ENCODE measurements around the gene FGD3. TPM values are rescaled to one million over a fixed set of nuclear protein-coding genes. Genes with fewer than 3 reads are reported as not detected.

The FGD3 gene
- total and polyA plus RNA-seq, 9 of the 15 experiments (the other 6 are each of a cell fraction or from before 2014, with no cell fraction given): 0.07 to 1.3 (median 0.29) TPM

DNA sequence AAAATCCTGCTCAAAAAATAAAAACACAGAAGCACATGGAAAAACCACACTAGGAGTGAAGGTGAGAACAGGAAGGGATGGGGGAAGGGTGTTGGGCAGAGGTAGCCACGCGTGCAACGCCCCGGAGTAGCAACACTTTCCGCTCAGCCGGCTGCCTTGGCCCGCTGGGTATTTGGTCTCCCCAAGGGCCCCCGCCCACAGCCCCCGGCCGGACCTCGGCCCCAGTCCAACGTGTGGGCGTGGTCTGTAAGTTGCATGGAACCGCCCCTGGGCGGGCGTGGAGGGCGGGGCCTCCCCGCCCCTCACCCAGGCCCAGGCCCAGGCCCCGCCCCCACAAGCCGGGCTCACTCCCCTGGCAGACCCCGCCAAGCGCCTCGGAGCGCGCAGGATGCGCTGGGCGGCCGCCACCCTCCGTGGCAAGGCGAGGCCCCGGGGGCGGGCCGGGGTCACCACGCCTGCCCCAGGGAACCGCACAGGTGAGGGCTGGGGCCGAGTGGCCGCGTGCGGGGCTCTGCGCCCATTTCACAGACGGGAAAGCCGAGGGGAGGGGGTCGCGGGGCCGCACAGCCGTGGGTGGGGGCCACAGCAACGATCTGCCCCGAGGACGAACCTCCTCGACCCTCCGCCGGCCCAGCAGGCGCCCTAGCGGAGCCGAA, 111.2 kb downstream of the FGD3 start, which contains the start of gene SUSD3 (continued):
- TF ChIP-seq, protein P1, sequence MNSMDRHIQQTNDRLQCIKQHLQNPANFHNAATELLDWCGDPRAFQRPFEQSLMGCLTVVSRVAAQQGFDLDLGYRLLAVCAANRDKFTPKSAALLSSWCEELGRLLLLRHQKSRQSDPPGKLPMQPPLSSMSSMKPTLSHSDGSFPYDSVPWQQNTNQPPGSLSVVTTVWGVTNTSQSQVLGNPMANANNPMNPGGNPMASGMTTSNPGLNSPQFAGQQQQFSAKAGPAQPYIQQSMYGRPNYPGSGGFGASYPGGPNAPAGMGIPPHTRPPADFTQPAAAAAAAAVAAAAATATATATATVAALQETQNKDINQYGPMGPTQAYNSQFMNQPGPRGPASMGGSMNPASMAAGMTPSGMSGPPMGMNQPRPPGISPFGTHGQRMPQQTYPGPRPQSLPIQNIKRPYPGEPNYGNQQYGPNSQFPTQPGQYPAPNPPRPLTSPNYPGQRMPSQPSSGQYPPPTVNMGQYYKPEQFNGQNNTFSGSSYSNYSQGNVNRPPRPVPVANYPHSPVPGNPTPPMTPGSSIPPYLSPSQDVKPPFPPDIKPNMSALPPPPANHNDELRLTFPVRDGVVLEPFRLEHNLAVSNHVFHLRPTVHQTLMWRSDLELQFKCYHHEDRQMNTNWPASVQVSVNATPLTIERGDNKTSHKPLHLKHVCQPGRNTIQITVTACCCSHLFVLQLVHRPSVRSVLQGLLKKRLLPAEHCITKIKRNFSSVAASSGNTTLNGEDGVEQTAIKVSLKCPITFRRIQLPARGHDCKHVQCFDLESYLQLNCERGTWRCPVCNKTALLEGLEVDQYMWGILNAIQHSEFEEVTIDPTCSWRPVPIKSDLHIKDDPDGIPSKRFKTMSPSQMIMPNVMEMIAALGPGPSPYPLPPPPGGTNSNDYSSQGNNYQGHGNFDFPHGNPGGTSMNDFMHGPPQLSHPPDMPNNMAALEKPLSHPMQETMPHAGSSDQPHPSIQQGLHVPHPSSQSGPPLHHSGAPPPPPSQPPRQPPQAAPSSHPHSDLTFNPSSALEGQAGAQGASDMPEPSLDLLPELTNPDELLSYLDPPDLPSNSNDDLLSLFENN (IDR thresholded peaks at IDR 0.05; ENCODE audit: low read depth in 2 of 2, low read length in 2 of 2): no peak
- TF ChIP-seq, protein P2, sequence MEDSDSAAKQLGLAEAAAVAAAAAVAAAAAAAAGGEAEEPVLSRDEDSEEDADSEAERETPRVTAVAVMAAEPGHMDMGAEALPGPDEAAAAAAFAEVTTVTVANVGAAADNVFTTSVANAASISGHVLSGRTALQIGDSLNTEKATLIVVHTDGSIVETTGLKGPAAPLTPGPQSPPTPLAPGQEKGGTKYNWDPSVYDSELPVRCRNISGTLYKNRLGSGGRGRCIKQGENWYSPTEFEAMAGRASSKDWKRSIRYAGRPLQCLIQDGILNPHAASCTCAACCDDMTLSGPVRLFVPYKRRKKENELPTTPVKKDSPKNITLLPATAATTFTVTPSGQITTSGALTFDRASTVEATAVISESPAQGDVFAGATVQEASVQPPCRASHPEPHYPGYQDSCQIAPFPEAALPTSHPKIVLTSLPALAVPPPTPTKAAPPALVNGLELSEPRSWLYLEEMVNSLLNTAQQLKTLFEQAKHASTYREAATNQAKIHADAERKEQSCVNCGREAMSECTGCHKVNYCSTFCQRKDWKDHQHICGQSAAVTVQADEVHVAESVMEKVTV (CRISPR knock-in tag; IDR thresholded peaks at IDR 0.05): no peak
- TF ChIP-seq L3MBTL2 (IDR thresholded peaks at IDR 0.05): peak; percentile 64
- TF ChIP-seq, protein P3, sequence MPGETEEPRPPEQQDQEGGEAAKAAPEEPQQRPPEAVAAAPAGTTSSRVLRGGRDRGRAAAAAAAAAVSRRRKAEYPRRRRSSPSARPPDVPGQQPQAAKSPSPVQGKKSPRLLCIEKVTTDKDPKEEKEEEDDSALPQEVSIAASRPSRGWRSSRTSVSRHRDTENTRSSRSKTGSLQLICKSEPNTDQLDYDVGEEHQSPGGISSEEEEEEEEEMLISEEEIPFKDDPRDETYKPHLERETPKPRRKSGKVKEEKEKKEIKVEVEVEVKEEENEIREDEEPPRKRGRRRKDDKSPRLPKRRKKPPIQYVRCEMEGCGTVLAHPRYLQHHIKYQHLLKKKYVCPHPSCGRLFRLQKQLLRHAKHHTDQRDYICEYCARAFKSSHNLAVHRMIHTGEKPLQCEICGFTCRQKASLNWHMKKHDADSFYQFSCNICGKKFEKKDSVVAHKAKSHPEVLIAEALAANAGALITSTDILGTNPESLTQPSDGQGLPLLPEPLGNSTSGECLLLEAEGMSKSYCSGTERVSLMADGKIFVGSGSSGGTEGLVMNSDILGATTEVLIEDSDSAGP (CRISPR knock-in tag; IDR thresholded peaks at IDR 0.05): no peak
- TF ChIP-seq ZNF311 (CRISPR knock-in tag; IDR thresholded peaks at IDR 0.05): no peak
- TF ChIP-seq, protein P4, sequence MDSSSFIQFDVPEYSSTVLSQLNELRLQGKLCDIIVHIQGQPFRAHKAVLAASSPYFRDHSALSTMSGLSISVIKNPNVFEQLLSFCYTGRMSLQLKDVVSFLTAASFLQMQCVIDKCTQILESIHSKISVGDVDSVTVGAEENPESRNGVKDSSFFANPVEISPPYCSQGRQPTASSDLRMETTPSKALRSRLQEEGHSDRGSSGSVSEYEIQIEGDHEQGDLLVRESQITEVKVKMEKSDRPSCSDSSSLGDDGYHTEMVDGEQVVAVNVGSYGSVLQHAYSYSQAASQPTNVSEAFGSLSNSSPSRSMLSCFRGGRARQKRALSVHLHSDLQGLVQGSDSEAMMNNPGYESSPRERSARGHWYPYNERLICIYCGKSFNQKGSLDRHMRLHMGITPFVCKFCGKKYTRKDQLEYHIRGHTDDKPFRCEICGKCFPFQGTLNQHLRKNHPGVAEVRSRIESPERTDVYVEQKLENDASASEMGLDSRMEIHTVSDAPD (CRISPR knock-in tag; IDR thresholded peaks at IDR 0.05): no peak
- no peak for TF ChIP-seq SIX5 (IDR thresholded peaks at IDR 0.05; ENCODE audit: borderline replicate concordance in 1 of 2, insufficient read depth in 1 of 2, low read depth in 1 of 2, low read length in 2 of 2)
- TF ChIP-seq, protein P5, sequence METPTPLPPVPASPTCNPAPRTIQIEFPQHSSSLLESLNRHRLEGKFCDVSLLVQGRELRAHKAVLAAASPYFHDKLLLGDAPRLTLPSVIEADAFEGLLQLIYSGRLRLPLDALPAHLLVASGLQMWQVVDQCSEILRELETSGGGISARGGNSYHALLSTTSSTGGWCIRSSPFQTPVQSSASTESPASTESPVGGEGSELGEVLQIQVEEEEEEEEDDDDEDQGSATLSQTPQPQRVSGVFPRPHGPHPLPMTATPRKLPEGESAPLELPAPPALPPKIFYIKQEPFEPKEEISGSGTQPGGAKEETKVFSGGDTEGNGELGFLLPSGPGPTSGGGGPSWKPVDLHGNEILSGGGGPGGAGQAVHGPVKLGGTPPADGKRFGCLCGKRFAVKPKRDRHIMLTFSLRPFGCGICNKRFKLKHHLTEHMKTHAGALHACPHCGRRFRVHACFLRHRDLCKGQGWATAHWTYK (CRISPR knock-in tag; IDR thresholded peaks at IDR 0.05): 0 out of 2 replicates have a peak, but pooled peaks have one; percentile 34
- no peak for TF ChIP-seq NCOR1 (IDR thresholded peaks at IDR 0.05)
- no peak for TF ChIP-seq ESRRB (CRISPR knock-in tag; IDR thresholded peaks at IDR 0.05; ENCODE audit: borderline replicate concordance)
- TF ChIP-seq EZH2 (IDR thresholded peaks at IDR 0.05; ENCODE audit: borderline replicate concordance, low read depth, low read length): no peak
- TF ChIP-seq COPS2 (conservative IDR thresholded peaks at IDR 0.05): no peak
- no peak for TF ChIP-seq ZNF584 (CRISPR knock-in tag; IDR thresholded peaks at IDR 0.05; ENCODE audit: low read depth)
- no peak for TF ChIP-seq POLR3G (IDR thresholded peaks at IDR 0.05; ENCODE audit: extremely low read depth, insufficient read length, insufficient replicate concordance)
- peak; percentile 73; the same call in 1 of the 2 replicates for TF ChIP-seq ESRRA (IDR thresholded peaks at IDR 0.05; ENCODE audit: borderline replicate concordance, low read depth)

Measured in K562 (cell line).